ENCODE measurements around the gene APOL4. TPM values are rescaled to one million over a fixed set of nuclear protein-coding genes. Genes with fewer than 3 reads are reported as not detected.
A peak's percentile ranks its signal among the peaks of the same experiment; 100 is the strongest.

The APOL4 gene
- total and polyA plus RNA-seq, 2 of the 4 experiments (the other 2 are of a cell fraction), result 0.07 TPM; not detected in 1

DNA sequence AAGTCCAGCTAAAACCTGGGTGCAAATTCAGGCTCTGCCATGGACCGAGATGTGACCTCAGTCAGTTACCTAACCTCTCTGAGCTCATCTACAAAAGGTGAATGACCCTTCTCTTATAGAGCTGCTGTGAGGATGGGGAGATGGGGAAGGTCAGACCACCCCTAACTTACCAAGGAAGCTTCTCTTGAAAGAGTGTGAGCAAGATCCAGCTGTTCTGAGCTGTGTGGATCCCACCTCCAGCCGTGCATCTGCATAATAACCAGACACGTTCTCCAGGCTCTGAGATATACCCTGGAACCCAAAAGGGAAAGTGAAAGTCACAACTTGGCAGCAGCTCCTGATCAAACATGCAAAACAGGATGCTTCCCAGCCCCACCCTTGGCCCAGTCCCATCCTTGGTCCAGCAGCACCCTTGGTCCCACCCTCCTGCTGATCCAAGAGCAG is 41.1 kb downstream of the APOL4 start, which contains the start of gene APOL3:
TSS of gene APOL3 (minus strand) at position 257 of the 444 bp plus-strand sequence. CDS start 11,700 bp downstream, outside the sequence.
- H3K36me3 ChIP-seq (ENCODE audit: control insufficient read depth, insufficient read depth, low read length), result no peaks in the 10 kb centered on the region
- peaks cover 11% of the 10 kb centered on the region; the same call in 1 of the 2 replicates for H3K4me1 ChIP-seq (ENCODE audit: control insufficient read depth, insufficient read depth, low read length)
- ChIA-PET CTCF (interaction anchor here (1.7 kb wide), 1 partner anchor 20 kb away, joined by 7 read pairs; no protein-coding TSS in a partner anchor), POLR2A (ENCODE audit: unreplicated experiment) (no interaction called here)
- TF ChIP-seq MAZ (IDR thresholded peaks at IDR 0.05; ENCODE audit: borderline replicate concordance, low read depth, low read length), result no peak
- TF ChIP-seq RFX5 (IDR thresholded peaks at IDR 0.05; ENCODE audit: low read depth, low read length), result no peak
- TF ChIP-seq FOS (IDR thresholded peaks at IDR 0.05; ENCODE audit: low read depth, low read length), result no peak
- no peak for TF ChIP-seq RCOR1 (IDR thresholded peaks at IDR 0.05; ENCODE audit: insufficient replicate concordance, low read length)
- TF ChIP-seq POLR2A (IDR thresholded peaks at IDR 0.05; ENCODE audit: low read depth, low read length), result no peak
- TF ChIP-seq BHLHE40 (IDR thresholded peaks at IDR 0.05; ENCODE audit: low read depth, low read length), result no peak
- H2BK5ac ChIP-seq (ENCODE audit: low read depth, low read length, poor library complexity, severe bottlenecking), result no peak within 1 kb of the TSS
- no peak within 1 kb of the TSS for H3K14ac ChIP-seq (replicated peaks; ENCODE audit: low read depth, low read length)
- 0 out of 2 replicates have a peak within 1 kb of the TSS, but pooled peaks have one; percentile 31 for H3K23ac ChIP-seq (ENCODE audit: low read depth, low read length)
- no peak within 1 kb of the TSS for H3K56ac ChIP-seq (ENCODE audit: extremely low read depth, insufficient read depth, low read length)
- H2BK120ac ChIP-seq (ENCODE audit: low read depth, low read length), result peak within 1 kb of the TSS; percentile 3; the same call in 1 of the 2 replicates
- DNase-seq (peak; percentile 47), ATAC-seq (ENCODE audit: low read depth) (0 out of 2 replicates have a peak, but pooled peaks have one; percentile 7)
- dilution Hi-C loops (cut with HindIII; ENCODE audit: low sequenced_read_pairs, unreplicated experiment) (no loop called here), in situ Hi-C loops (cut with MboI; ENCODE audit: low sequenced_read_pairs) (no loop called here), intact Hi-C loops (cut with micrococcal nuclease) (no loop called here)
- H3K27me3 ChIP-seq (ENCODE audit: control insufficient read depth, insufficient read depth, low read length), result peaks cover 21% of the 10 kb centered on the region
- BruUV-seq (replicated peaks), result no TSS peak
- no peak within 1 kb of the TSS; the same call in 1 of the 2 replicates for H2AK5ac ChIP-seq (ENCODE audit: low read depth, low read length)
- H3K27ac ChIP-seq (ENCODE audit: insufficient read depth, low read length), result no peak within 1 kb of the TSS
- H4K20me1 ChIP-seq (ENCODE audit: insufficient read depth, low read length), result no peaks in the 10 kb centered on the region
- no peak within 1 kb of the TSS for H2BK15ac ChIP-seq (ENCODE audit: low read depth, low read length)
- H2AFZ ChIP-seq (replicated peaks; ENCODE audit: low read length, poor library complexity), result peak within 1 kb of the TSS; percentile 80
- 75% methylated on average over 1 of the region's 3 CpGs; no CpG with 5 or more reads in 1 of the 2 experiments for WGBS, 2 experiments (ENCODE audit: extremely low coverage in 2 of 2, insufficient read length in 1 of 2)
- H3K9me3 ChIP-seq (ENCODE audit: control insufficient read depth, insufficient read depth, low read length), result no peaks in the 10 kb centered on the region
- H3K79me1 ChIP-seq (ENCODE audit: low read depth in 1 of 2, low read length in 2 of 2), result peaks cover 0 to 7% of the 10 kb centered on the region in 2 experiments; a peak in 1 of 4 replicates
- peaks cover 10% of the 10 kb centered on the region; the same call in 1 of the 2 replicates for H3K9me1 ChIP-seq (ENCODE audit: insufficient read depth, low read length)
- peak within 1 kb of the TSS; percentile 65; the same call in 1 of the 2 replicates for H4K5ac ChIP-seq (ENCODE audit: low read depth, low read length)
- no peak within 1 kb of the TSS for H3K9ac ChIP-seq (ENCODE audit: low read depth, low read length)
- no peak within 1 kb of the TSS for H3K4me3 ChIP-seq (ENCODE audit: insufficient read depth, low read depth, low read length)
- H3K18ac ChIP-seq (ENCODE audit: low read depth, low read length), result no peak within 1 kb of the TSS
- H2BK20ac ChIP-seq (ENCODE audit: low read depth, low read length), result no peak within 1 kb of the TSS
- peak within 1 kb of the TSS; percentile 58 for H3K4me2 ChIP-seq (ENCODE audit: low read depth, low read length)
- H4K8ac ChIP-seq (ENCODE audit: low read depth in 2 of 2, low read length in 2 of 2), result peak within 1 kb of the TSS in 1 of 2 experiments; percentile 40; a peak in 1 of 4 replicates
- H3K4ac ChIP-seq (ENCODE audit: low read depth, low read length), result peak within 1 kb of the TSS; percentile 25; the same call in 1 of the 2 replicates
- H4K91ac ChIP-seq (ENCODE audit: insufficient read depth, low read depth, low read length), result no peak within 1 kb of the TSS; the same call in 1 of the 2 replicates
- H2AK9ac ChIP-seq (replicated peaks; ENCODE audit: low read depth, low read length, poor library complexity), result peak within 1 kb of the TSS; percentile 39
